T-helper 17 cell (primary cell): Measurements from ENCODE around the gene ANO1. TPM values are rescaled to one million over a fixed set of nuclear protein-coding genes. Genes with fewer than 3 reads are reported as not detected.

Experiments
- ATAC-seq: fragments of 150-1000 bp; cut with Tn5 transposase; 2 replicates; pipeline ENCODE4 v1.10.0; 2021; ENCODE audit warnings: mild to moderate bottlenecking, moderate library complexity
- DNase-seq, 3 donors: peaks; one replicate each; pipeline versions ENCODE4 v3.0.0 to v3.0.0-alpha.2; 2020 to 2021
- H3K9me3 ChIP-seq: one replicate; pipeline ENCODE4 v1.7.0; 2013; ENCODE audit warnings: low read length, mild to moderate bottlenecking; ENCODE audit not compliant: control insufficient read depth, poor library complexity, severe bottlenecking
- H3K27ac Mint-ChIP-seq: one replicate; pipeline ENCODE4 v1.8.0; 2022; ENCODE audit warnings: mild to moderate bottlenecking, moderate library complexity, mixed read lengths
- H3K27me3 Mint-ChIP-seq: one replicate; pipeline ENCODE4 v1.8.0; 2022; ENCODE audit warnings: mixed read lengths
- H3K36me3 Mint-ChIP-seq: one replicate; pipeline ENCODE4 v1.8.0; 2022; ENCODE audit warnings: low read depth, mixed read lengths
- H3K4me1 Mint-ChIP-seq: one replicate; pipeline ENCODE4 v1.8.0; 2022; ENCODE audit warnings: mild to moderate bottlenecking, mixed read lengths
- H3K4me3 Mint-ChIP-seq: one replicate; pipeline ENCODE4 v1.8.0; 2022; ENCODE audit warnings: mild to moderate bottlenecking, moderate library complexity, mixed read lengths
- total RNA-seq, 4 donors: library from RNA in 2 of 4; stranded (reverse) in 2 of 4; gene quantifications; one replicate each; pipeline ENCODE4 v1.2.3 and lab custom pipeline; 2022 to 2026

The ANO1 gene
- total RNA-seq, 2 donors from 2014 or later, result 0.34 TPM; not detected in 1

GRCh38 chr11:70109903-70110302 is 31.8 kb downstream of the ANO1 start:
- no peaks in the 10 kb centered on the region for H3K9me3 ChIP-seq
- peaks cover 30% of the 10 kb centered on the region for H3K27me3 Mint-ChIP-seq
- no peak for ATAC-seq
- H3K36me3 Mint-ChIP-seq, result peaks cover 3% of the 10 kb centered on the region
- no peak overlapping the region for H3K4me3 Mint-ChIP-seq
- H3K27ac Mint-ChIP-seq, result no peak overlapping the region
- peaks cover 11% of the 10 kb centered on the region for H3K4me1 Mint-ChIP-seq
- no peak for DNase-seq

- ATAC-seq (no peak), DNase-seq (no peak)
- no peak overlapping the region for H3K4me3 Mint-ChIP-seq
- no peak overlapping the region for H3K27ac Mint-ChIP-seq
- peaks cover 3% of the 10 kb centered on the region for H3K36me3 Mint-ChIP-seq
- no peaks in the 10 kb centered on the region for H3K9me3 ChIP-seq
- peaks cover 11% of the 10 kb centered on the region for H3K4me1 Mint-ChIP-seq
- H3K27me3 Mint-ChIP-seq, result peaks cover 28% of the 10 kb centered on the region
Measured at GRCh38 chr11:70110538-70111055, 32.5 kb downstream of the ANO1 start.

- H3K27ac Mint-ChIP-seq, result peak overlapping the region; percentile 72
- H3K4me3 Mint-ChIP-seq, result peak overlapping the region; percentile 31
Measured at GRCh38 chr11:70111269-70112016, 33.3 kb downstream of the ANO1 start.

GRCh38 chr11:70112017-70112434 is 33.9 kb downstream of the ANO1 start:
- ATAC-seq, result no peak
- H3K27me3 Mint-ChIP-seq, result peaks cover 21% of the 10 kb centered on the region
- H3K27ac Mint-ChIP-seq, result peak overlapping the region; percentile 72
- no peaks in the 10 kb centered on the region for H3K9me3 ChIP-seq
- H3K4me1 Mint-ChIP-seq, result peaks cover 8% of the 10 kb centered on the region
- no peaks in the 10 kb centered on the region for H3K36me3 Mint-ChIP-seq
- H3K4me3 Mint-ChIP-seq, result peak overlapping the region; percentile 31
- DNase-seq, result no peak

More at GRCh38 chr11:70111269-70112016, 33.3 kb downstream of the ANO1 start:
- H3K36me3 Mint-ChIP-seq, result peaks cover 3% of the 10 kb centered on the region
- ATAC-seq (no peak), DNase-seq (no peak)
- H3K9me3 ChIP-seq, result no peaks in the 10 kb centered on the region
- peaks cover 27% of the 10 kb centered on the region for H3K27me3 Mint-ChIP-seq
- H3K4me1 Mint-ChIP-seq, result peaks cover 11% of the 10 kb centered on the region

- ATAC-seq, result no peak
- Mint-ChIP-seq H3K4me3 (no peak overlapping the region), H3K27me3 (peaks cover 19% of the 10 kb centered on the region), H3K27ac (no peak overlapping the region), H3K36me3 (peaks cover 3% of the 10 kb centered on the region), H3K4me1 (peaks cover 8% of the 10 kb centered on the region)
- H3K9me3 ChIP-seq, result no peaks in the 10 kb centered on the region
- no peak for DNase-seq
Measured at GRCh38 chr11:70113801-70114200, 35.7 kb downstream of the ANO1 start.

- Mint-ChIP-seq H3K36me3 (peaks cover 6% of the 10 kb centered on the region), H3K4me3 (no peak overlapping the region), H3K27me3 (peaks cover 14% of the 10 kb centered on the region), H3K27ac (no peak overlapping the region), H3K4me1 (peaks cover 8% of the 10 kb centered on the region)
- H3K9me3 ChIP-seq, result no peaks in the 10 kb centered on the region
- no peak for DNase-seq
- no peak for ATAC-seq
Measured at GRCh38 chr11:70115778-70116177, 37.7 kb downstream of the ANO1 start.

GRCh38 chr11:70116386-70117065 is 38.4 kb downstream of the ANO1 start:
- H3K27ac Mint-ChIP-seq, result no peak overlapping the region
- no peak for ATAC-seq
- no peak for DNase-seq
- peaks cover 3% of the 10 kb centered on the region for H3K4me1 Mint-ChIP-seq
- peaks cover 6% of the 10 kb centered on the region for H3K36me3 Mint-ChIP-seq
- peaks cover 6% of the 10 kb centered on the region for H3K27me3 Mint-ChIP-seq
- H3K9me3 ChIP-seq, result no peaks in the 10 kb centered on the region
- H3K4me3 Mint-ChIP-seq, result no peak overlapping the region

- DNase-seq (no peak), ATAC-seq (no peak)
- peaks cover 9% of the 10 kb centered on the region for H3K36me3 Mint-ChIP-seq
- H3K9me3 ChIP-seq, result no peaks in the 10 kb centered on the region
- H3K4me3 Mint-ChIP-seq, result no peak overlapping the region
- no peak overlapping the region for H3K27ac Mint-ChIP-seq
- H3K4me1 Mint-ChIP-seq, result no peaks in the 10 kb centered on the region
- no peaks in the 10 kb centered on the region for H3K27me3 Mint-ChIP-seq
Measured at GRCh38 chr11:70117567-70118145, 39.5 kb downstream of the ANO1 start.

GRCh38 chr11:70118642-70119041 is 40.5 kb downstream of the ANO1 start:
- no peaks in the 10 kb centered on the region for H3K9me3 ChIP-seq
- peaks cover 9% of the 10 kb centered on the region for H3K36me3 Mint-ChIP-seq
- ATAC-seq (no peak), DNase-seq (no peak)
- no peaks in the 10 kb centered on the region for H3K4me1 Mint-ChIP-seq
- no peak overlapping the region for H3K4me3 Mint-ChIP-seq
- H3K27me3 Mint-ChIP-seq, result no peaks in the 10 kb centered on the region
- H3K27ac Mint-ChIP-seq, result no peak overlapping the region

GRCh38 chr11:70119502-70119901 is 41.4 kb downstream of the ANO1 start:
- DNase-seq (no peak), ATAC-seq (no peak)
- no peaks in the 10 kb centered on the region for H3K4me1 Mint-ChIP-seq
- H3K9me3 ChIP-seq, result no peaks in the 10 kb centered on the region
- H3K4me3 Mint-ChIP-seq, result no peak overlapping the region
- no peaks in the 10 kb centered on the region for H3K27me3 Mint-ChIP-seq
- no peak overlapping the region for H3K27ac Mint-ChIP-seq
- peaks cover 9% of the 10 kb centered on the region for H3K36me3 Mint-ChIP-seq

- no peaks in the 10 kb centered on the region for H3K9me3 ChIP-seq
- Mint-ChIP-seq H3K27me3 (no peaks in the 10 kb centered on the region), H3K36me3 (peaks cover 9% of the 10 kb centered on the region), H3K4me1 (no peaks in the 10 kb centered on the region), H3K4me3 (no peak overlapping the region), H3K27ac (no peak overlapping the region)
- ATAC-seq (no peak), DNase-seq (no peak)
Measured at GRCh38 chr11:70120674-70121073, 42.6 kb downstream of the ANO1 start.

- H3K36me3 Mint-ChIP-seq, result peaks cover 9% of the 10 kb centered on the region
- H3K27me3 Mint-ChIP-seq, result no peaks in the 10 kb centered on the region
- ATAC-seq (no peak), DNase-seq (no peak)
- no peak overlapping the region for H3K4me3 Mint-ChIP-seq
- no peaks in the 10 kb centered on the region for H3K4me1 Mint-ChIP-seq
- no peak overlapping the region for H3K27ac Mint-ChIP-seq
- no peaks in the 10 kb centered on the region for H3K9me3 ChIP-seq
Measured at GRCh38 chr11:70122490-70123198, 44.5 kb downstream of the ANO1 start.

- ATAC-seq, result no peak
- Mint-ChIP-seq H3K4me1 (no peaks in the 10 kb centered on the region), H3K4me3 (no peak overlapping the region), H3K27ac (no peak overlapping the region), H3K36me3 (peaks cover 7% of the 10 kb centered on the region), H3K27me3 (no peaks in the 10 kb centered on the region)
- no peaks in the 10 kb centered on the region for H3K9me3 ChIP-seq
- DNase-seq, result no peak
Measured at GRCh38 chr11:70123711-70124110, 45.6 kb downstream of the ANO1 start.
